Liver (tissue), 9 donors: ENCODE measurements around the gene ENTPD3. TPM values are rescaled to one million over a fixed set of nuclear protein-coding genes. Genes with fewer than 3 reads are reported as not detected.

Experiments used
- DNase-seq: peaks from one replicate; pipeline ENCODE4 v3.0.0-alpha.2; 2017; ENCODE audit warnings: low spot score
- H3K27ac ChIP-seq, 2 donors: one replicate each; pipeline ENCODE4 v1.7.0; 2013; ENCODE audit warnings: inconsistent platforms in 2 of 2, low read length in 2 of 2, control low read depth in 1 of 2, low read depth in 1 of 2, mild to moderate bottlenecking in 1 of 2
- H3K27me3 ChIP-seq, 4 donors: one replicate each; pipeline versions ENCODE4 v1.6.1 to v1.7.0; 2013; ENCODE audit warnings: low read length in 3 of 4, inconsistent platforms in 1 of 4, mild to moderate bottlenecking in 1 of 4, moderate library complexity in 1 of 4; ENCODE audit not compliant: control insufficient read depth in 4 of 4, insufficient read depth in 4 of 4
- H3K36me3 ChIP-seq, 4 donors: one replicate each; pipeline versions ENCODE4 v1.6.1 to v1.7.0; 2013; ENCODE audit warnings: low read length in 3 of 4, mild to moderate bottlenecking in 3 of 4, low read depth in 1 of 4, moderate library complexity in 1 of 4; ENCODE audit not compliant: control insufficient read depth in 4 of 4, insufficient read depth in 3 of 4
- H3K4me1 ChIP-seq, 4 donors: one replicate each; pipeline versions ENCODE4 v1.6.1 to v1.7.0; 2013; ENCODE audit warnings: low read length in 3 of 4, mild to moderate bottlenecking in 3 of 4, moderate library complexity in 1 of 4; ENCODE audit not compliant: control insufficient read depth in 4 of 4, insufficient read depth in 4 of 4
- H3K4me3 ChIP-seq, 3 donors: one replicate each; pipeline versions ENCODE4 v1.6.1 to v1.7.0; 2013; ENCODE audit warnings: low read length in 3 of 3, control low read depth in 1 of 3, low read depth in 1 of 3, mild to moderate bottlenecking in 1 of 3
- H3K9ac ChIP-seq, 2 donors: one replicate each; pipeline ENCODE4 v1.7.0; 2013; ENCODE audit warnings: low read length in 2 of 2, mild to moderate bottlenecking in 2 of 2, moderate library complexity in 2 of 2, control low read depth in 1 of 2, low read depth in 1 of 2
- H3K9me3 ChIP-seq, 4 donors: one replicate each; pipeline versions ENCODE4 v1.6.1 to v1.7.0; 2013; ENCODE audit warnings: low read length in 3 of 4; ENCODE audit not compliant: control insufficient read depth in 4 of 4
- EGR1 ChIP-seq, 2 donors: IDR thresholded peaks; 2 replicates each; pipeline ENCODE4 v1.6.1; 2016 to 2018; ENCODE audit warnings: antibody characterized with exemption in 2 of 2, low read depth in 2 of 2
- FOXA1 ChIP-seq: IDR thresholded peaks from 2 replicates; pipeline ENCODE4 v1.6.1; 2016; ENCODE audit warnings: antibody characterized with exemption
- GABPA ChIP-seq, 2 donors: IDR thresholded peaks in 1 of 2; conservative IDR thresholded peaks in 1 of 2; 2 replicates each; pipeline ENCODE4 v1.6.1; 2016; ENCODE audit warnings: antibody characterized with exemption in 2 of 2, mild to moderate bottlenecking in 1 of 2, moderate library complexity in 1 of 2
- HNF4A ChIP-seq, 2 donors: conservative IDR thresholded peaks; 2 replicates each; pipeline ENCODE4 v1.6.1; 2016; ENCODE audit warnings: antibody characterized with exemption in 2 of 2, mild to moderate bottlenecking in 2 of 2
- HNF4G ChIP-seq: IDR thresholded peaks from 2 replicates; pipeline ENCODE4 v1.6.1; 2016; ENCODE audit warnings: antibody characterized with exemption
- JUND ChIP-seq, 2 donors: IDR thresholded peaks; 2 replicates each; pipeline ENCODE4 v1.6.1; 2016; ENCODE audit warnings: antibody characterized with exemption in 2 of 2
- RAD21 ChIP-seq, 2 donors: IDR thresholded peaks; 2 replicates each; pipeline ENCODE4 v1.6.1; 2016; ENCODE audit warnings: antibody characterized with exemption in 2 of 2, mild to moderate bottlenecking in 2 of 2
- RXRA ChIP-seq, 2 donors: IDR thresholded peaks; 2 replicates each; pipeline ENCODE4 v1.6.1; 2017 to 2018; ENCODE audit warnings: antibody characterized with exemption in 2 of 2, mild to moderate bottlenecking in 1 of 2
- SP1 ChIP-seq: IDR thresholded peaks from 2 replicates; pipeline ENCODE4 v1.6.1; 2018; ENCODE audit warnings: antibody characterized with exemption, mild to moderate bottlenecking
- TAF1 ChIP-seq: conservative IDR thresholded peaks from 2 replicates; pipeline ENCODE4 v1.6.1; 2016; ENCODE audit warnings: antibody characterized with exemption, mild to moderate bottlenecking
- YY1 ChIP-seq: IDR thresholded peaks from 2 replicates; pipeline ENCODE4 v1.6.1; 2016; ENCODE audit warnings: antibody characterized with exemption, mild to moderate bottlenecking
- WGBS: extraction: QIAGEN DNeasy Blood & Tissue Kit; methylation state at CpG from one replicate; pipeline ENCODE4 v1.1.7; 2013; 5-methylcytosine and 5-hydroxymethylcytosine counted together
- polyA plus RNA-seq, 2 donors: library from polyadenylated mRNA; stranded (reverse) in 1 of 2; unstranded in 1 of 2; fragments of 200-250 nt in 1 of 2; fragments of >200 nt in 1 of 2; fragmentation: Nextera tagmentation in 1 of 2; extraction: Ambion mirVana in 1 of 2; gene quantifications; one replicate each; pipeline versions ENCODE4 v1.2.1 to v1.2.3, GENCODE V29; 2013 to 2015
- total RNA-seq, 2 donors: library from RNA; depleted of rRNA; stranded (reverse); fragments of >200 nt; gene quantifications; one replicate each; pipeline ENCODE4 v1.2.3, GENCODE V29; 2014
- TF ChIP-seq, protein P1 (sequence below): IDR thresholded peaks from 2 replicates; pipeline ENCODE4 v1.6.1; 2016; ENCODE audit warnings: antibody characterized with exemption
- TF ChIP-seq, protein P2 (sequence below): IDR thresholded peaks from 2 replicates; pipeline ENCODE4 v1.6.1; 2016; ENCODE audit warnings: antibody characterized with exemption, mild to moderate bottlenecking
- TF ChIP-seq, protein P3 (sequence below): IDR thresholded peaks from 2 replicates; pipeline ENCODE4 v1.6.1; 2016; ENCODE audit warnings: antibody characterized with exemption
- TF ChIP-seq, protein P4 (sequence below): IDR thresholded peaks from 2 replicates; pipeline ENCODE4 v1.6.1; 2016; ENCODE audit warnings: antibody characterized with exemption
- TF ChIP-seq, protein P5 (sequence below): fragments of 150-350 bp; IDR thresholded peaks from 2 replicates; pipeline ENCODE4 v1.5.1; 2017; ENCODE audit warnings: improper control_type of control experiment, low read depth, low read length; ENCODE audit not compliant: missing input control
- donor health status: healthy.
- donor health status: healthy.
- donor health status: healthy.
- donor health status: healthy.
- donor health status: healthy.

ENTPD3 gene
- total and polyA plus RNA-seq, 4 donors: 0.08 TPM; not detected in 3

DNA sequence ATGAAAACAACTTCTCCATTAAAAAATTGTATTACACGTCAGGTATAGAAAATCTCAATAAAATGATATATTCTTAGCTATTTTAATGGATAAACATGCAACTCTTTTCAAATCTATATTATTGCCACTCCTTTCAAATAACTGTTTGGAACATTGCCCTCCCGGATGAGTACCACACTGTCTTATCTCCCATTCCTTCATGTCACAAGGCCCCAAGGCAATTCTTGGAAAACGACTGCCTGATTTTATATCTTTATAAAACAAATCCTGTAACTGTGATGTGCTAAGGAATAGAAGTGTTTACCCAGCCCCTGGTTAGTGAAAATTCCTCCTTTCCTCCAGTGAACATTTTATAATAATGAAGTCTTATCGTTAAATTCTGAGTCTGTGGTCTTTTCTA lies 83.7 kb downstream of the ENTPD3 start:
- 89% methylated on average over 4 of the region's 4 CpGs for WGBS
- H3K27ac ChIP-seq: no peak overlapping the region
- no peak overlapping the region for H3K4me3 ChIP-seq
- no peak for DNase-seq
- H3K36me3 ChIP-seq: peaks cover 0 to 4% (median 0%) of the 10 kb centered on the region in 4 donors
- H3K4me1 ChIP-seq: peaks cover 0 to 3% (median 1%) of the 10 kb centered on the region in 4 donors
- no peaks in the 10 kb centered on the region for H3K9me3 ChIP-seq
- H3K27me3 ChIP-seq: no peaks in the 10 kb centered on the region
- H3K9ac ChIP-seq: no peak overlapping the region
- TF ChIP-seq RAD21 (IDR thresholded peaks at IDR 0.05) (no peak), YY1 (no peak), TAF1 (no peak), RXRA (IDR thresholded peaks at IDR 0.05) (no peak), GABPA (IDR thresholded peaks at IDR 0.05 in 1 of 2, conservative IDR thresholded peaks at IDR 0.05 in 1 of 2) (no peak), HNF4G (no peak), SP1 (no peak), JUND (IDR thresholded peaks at IDR 0.05) (no peak), FOXA1 (no peak), EGR1 (IDR thresholded peaks at IDR 0.05; ENCODE audit: low read depth in 2 of 2) (no peak), HNF4A (conservative IDR thresholded peaks at IDR 0.05) (no peak)
- TF ChIP-seq, protein P1, sequence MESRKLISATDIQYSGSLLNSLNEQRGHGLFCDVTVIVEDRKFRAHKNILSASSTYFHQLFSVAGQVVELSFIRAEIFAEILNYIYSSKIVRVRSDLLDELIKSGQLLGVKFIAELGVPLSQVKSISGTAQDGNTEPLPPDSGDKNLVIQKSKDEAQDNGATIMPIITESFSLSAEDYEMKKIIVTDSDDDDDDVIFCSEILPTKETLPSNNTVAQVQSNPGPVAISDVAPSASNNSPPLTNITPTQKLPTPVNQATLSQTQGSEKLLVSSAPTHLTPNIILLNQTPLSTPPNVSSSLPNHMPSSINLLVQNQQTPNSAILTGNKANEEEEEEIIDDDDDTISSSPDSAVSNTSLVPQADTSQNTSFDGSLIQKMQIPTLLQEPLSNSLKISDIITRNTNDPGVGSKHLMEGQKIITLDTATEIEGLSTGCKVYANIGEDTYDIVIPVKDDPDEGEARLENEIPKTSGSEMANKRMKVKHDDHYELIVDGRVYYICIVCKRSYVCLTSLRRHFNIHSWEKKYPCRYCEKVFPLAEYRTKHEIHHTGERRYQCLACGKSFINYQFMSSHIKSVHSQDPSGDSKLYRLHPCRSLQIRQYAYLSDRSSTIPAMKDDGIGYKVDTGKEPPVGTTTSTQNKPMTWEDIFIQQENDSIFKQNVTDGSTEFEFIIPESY: no peak
- TF ChIP-seq, protein P2, sequence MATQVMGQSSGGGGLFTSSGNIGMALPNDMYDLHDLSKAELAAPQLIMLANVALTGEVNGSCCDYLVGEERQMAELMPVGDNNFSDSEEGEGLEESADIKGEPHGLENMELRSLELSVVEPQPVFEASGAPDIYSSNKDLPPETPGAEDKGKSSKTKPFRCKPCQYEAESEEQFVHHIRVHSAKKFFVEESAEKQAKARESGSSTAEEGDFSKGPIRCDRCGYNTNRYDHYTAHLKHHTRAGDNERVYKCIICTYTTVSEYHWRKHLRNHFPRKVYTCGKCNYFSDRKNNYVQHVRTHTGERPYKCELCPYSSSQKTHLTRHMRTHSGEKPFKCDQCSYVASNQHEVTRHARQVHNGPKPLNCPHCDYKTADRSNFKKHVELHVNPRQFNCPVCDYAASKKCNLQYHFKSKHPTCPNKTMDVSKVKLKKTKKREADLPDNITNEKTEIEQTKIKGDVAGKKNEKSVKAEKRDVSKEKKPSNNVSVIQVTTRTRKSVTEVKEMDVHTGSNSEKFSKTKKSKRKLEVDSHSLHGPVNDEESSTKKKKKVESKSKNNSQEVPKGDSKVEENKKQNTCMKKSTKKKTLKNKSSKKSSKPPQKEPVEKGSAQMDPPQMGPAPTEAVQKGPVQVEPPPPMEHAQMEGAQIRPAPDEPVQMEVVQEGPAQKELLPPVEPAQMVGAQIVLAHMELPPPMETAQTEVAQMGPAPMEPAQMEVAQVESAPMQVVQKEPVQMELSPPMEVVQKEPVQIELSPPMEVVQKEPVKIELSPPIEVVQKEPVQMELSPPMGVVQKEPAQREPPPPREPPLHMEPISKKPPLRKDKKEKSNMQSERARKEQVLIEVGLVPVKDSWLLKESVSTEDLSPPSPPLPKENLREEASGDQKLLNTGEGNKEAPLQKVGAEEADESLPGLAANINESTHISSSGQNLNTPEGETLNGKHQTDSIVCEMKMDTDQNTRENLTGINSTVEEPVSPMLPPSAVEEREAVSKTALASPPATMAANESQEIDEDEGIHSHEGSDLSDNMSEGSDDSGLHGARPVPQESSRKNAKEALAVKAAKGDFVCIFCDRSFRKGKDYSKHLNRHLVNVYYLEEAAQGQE: no peak
- TF ChIP-seq, protein P3, sequence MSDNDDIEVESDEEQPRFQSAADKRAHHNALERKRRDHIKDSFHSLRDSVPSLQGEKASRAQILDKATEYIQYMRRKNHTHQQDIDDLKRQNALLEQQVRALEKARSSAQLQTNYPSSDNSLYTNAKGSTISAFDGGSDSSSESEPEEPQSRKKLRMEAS: no peak
- TF ChIP-seq, protein P4, sequence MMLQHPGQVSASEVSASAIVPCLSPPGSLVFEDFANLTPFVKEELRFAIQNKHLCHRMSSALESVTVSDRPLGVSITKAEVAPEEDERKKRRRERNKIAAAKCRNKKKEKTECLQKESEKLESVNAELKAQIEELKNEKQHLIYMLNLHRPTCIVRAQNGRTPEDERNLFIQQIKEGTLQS: no peak
- TF ChIP-seq, protein P5, sequence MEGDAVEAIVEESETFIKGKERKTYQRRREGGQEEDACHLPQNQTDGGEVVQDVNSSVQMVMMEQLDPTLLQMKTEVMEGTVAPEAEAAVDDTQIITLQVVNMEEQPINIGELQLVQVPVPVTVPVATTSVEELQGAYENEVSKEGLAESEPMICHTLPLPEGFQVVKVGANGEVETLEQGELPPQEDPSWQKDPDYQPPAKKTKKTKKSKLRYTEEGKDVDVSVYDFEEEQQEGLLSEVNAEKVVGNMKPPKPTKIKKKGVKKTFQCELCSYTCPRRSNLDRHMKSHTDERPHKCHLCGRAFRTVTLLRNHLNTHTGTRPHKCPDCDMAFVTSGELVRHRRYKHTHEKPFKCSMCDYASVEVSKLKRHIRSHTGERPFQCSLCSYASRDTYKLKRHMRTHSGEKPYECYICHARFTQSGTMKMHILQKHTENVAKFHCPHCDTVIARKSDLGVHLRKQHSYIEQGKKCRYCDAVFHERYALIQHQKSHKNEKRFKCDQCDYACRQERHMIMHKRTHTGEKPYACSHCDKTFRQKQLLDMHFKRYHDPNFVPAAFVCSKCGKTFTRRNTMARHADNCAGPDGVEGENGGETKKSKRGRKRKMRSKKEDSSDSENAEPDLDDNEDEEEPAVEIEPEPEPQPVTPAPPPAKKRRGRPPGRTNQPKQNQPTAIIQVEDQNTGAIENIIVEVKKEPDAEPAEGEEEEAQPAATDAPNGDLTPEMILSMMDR: no peak
